Measurements from ENCODE around the gene ANKRD65.

DNA sequence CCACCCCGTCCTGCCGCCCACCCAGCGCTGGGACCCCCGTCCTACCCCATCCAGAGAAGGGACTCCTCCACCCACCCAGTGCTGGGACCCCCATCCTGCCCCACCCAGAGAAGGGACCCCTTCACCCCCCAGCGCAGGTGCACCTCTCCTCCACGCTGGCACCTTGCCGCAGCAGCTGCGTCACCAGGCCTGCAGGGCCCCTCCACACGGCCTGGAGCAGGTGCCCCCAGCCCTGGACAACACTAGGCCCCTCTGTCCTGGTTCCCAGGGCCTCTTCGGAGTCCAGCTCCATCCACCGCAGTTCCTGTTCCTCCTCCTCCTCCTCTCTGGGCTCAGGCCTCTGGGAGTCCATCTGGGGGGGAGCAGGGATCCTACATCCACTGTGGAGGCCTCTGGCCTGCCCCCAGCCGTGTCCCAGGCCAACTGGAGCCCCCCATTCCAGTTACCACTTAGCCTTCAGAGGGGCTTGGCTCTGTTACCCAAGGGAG, 378 bp downstream of the ANKRD65 start:
- TF ChIP-seq, protein P1, sequence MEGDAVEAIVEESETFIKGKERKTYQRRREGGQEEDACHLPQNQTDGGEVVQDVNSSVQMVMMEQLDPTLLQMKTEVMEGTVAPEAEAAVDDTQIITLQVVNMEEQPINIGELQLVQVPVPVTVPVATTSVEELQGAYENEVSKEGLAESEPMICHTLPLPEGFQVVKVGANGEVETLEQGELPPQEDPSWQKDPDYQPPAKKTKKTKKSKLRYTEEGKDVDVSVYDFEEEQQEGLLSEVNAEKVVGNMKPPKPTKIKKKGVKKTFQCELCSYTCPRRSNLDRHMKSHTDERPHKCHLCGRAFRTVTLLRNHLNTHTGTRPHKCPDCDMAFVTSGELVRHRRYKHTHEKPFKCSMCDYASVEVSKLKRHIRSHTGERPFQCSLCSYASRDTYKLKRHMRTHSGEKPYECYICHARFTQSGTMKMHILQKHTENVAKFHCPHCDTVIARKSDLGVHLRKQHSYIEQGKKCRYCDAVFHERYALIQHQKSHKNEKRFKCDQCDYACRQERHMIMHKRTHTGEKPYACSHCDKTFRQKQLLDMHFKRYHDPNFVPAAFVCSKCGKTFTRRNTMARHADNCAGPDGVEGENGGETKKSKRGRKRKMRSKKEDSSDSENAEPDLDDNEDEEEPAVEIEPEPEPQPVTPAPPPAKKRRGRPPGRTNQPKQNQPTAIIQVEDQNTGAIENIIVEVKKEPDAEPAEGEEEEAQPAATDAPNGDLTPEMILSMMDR (IDR thresholded peaks at IDR 0.05): no peak
- TF ChIP-seq POLR2A (IDR thresholded peaks at IDR 0.05): no peak
